Measurements from ENCODE around the gene PROZ. TPM values are rescaled to one million over a fixed set of nuclear protein-coding genes. Genes with fewer than 3 reads are reported as not detected.

The PROZ gene
- total RNA-seq, 1 experiment from 2014 or later, result not detected

DNA sequence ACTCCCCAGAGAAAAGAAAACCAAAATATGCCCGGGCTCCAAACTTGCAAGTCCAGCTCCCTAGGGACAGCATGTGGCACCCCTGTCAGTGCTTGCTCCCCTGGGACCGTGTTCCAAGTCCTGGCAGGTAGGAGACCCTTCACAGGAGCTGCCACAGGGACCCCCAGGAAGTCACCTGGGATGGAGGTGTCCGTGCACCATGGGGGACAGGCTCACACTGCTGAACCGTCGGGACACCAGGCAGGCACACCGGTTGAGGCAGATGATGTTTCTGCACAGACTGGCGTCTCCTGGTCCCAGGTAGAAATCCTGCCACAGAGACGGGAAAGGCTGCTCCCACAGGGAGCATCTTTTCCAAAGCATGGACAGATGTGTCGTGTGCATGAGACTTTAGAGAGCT, 11.7 kb upstream of the PROZ start:
- DNase-seq, result peak; percentile 18
- peaks cover 13% of the 10 kb centered on the region for H3K27me3 Mint-ChIP-seq (ENCODE audit: low read depth)
- H3K36me3 Mint-ChIP-seq (ENCODE audit: insufficient read depth in 1 of 3, low read depth in 3 of 3), result no peaks in the 10 kb centered on the region; a peak in 2 of 7 replicates
- Histone ChIP-seq H2BK15ac (ENCODE audit: low read depth, low read length) (no peak overlapping the region), H4K91ac (ENCODE audit: insufficient read length, low read depth, low read length) (no peak overlapping the region), H2BK12ac (ENCODE audit: insufficient read length, low read depth, low read length) (no peak overlapping the region), H3K27ac (ENCODE audit: insufficient read length, low read depth, low read length) (no peak overlapping the region), H3K27me3 (ENCODE audit: insufficient read depth, low read length) (no peaks in the 10 kb centered on the region; the same call in 1 of the 2 replicates), H2AFZ (ENCODE audit: low read length) (no peak overlapping the region), H4K8ac (replicated peaks; ENCODE audit: insufficient read length, low read depth, low read length) (no peak overlapping the region), H3K79me2 (ENCODE audit: insufficient read depth, low read length) (no peaks in the 10 kb centered on the region), H3K4ac (ENCODE audit: low read depth, low read length) (no peak overlapping the region), H2BK120ac (ENCODE audit: low read depth, low read length, poor library complexity, severe bottlenecking) (no peak overlapping the region), H3K9ac (ENCODE audit: extremely low read depth, insufficient read length, low read length) (no peak overlapping the region), H3K23ac (ENCODE audit: insufficient read length, low read depth, low read length) (no peak overlapping the region), H3K18ac (ENCODE audit: insufficient read length, low read depth, low read length) (no peak overlapping the region), H3K56ac (ENCODE audit: insufficient read length, low read depth, low read length) (no peak overlapping the region), H2BK20ac (ENCODE audit: low read depth, low read length, poor library complexity, severe bottlenecking) (no peak overlapping the region), H3K23me2 (ENCODE audit: insufficient read length, low read depth, low read length, poor library complexity, severe bottlenecking) (no peaks in the 10 kb centered on the region), H3K9me3 (ENCODE audit: control insufficient read depth, low read depth, low read length) (no peaks in the 10 kb centered on the region), H3K4me1 (ENCODE audit: insufficient read depth, low read length) (no peaks in the 10 kb centered on the region), H3K4me2 (ENCODE audit: insufficient read depth, insufficient read length, low read length) (no peak overlapping the region), H3T11ph (ENCODE audit: low read length) (no peak overlapping the region), H2AK5ac (ENCODE audit: insufficient read length, low read length) (no peak overlapping the region), H3K79me1 (ENCODE audit: insufficient read depth, low read depth, low read length, poor library complexity, severe bottlenecking) (no peaks in the 10 kb centered on the region), H4K5ac (ENCODE audit: insufficient read length, low read depth, low read length) (no peak overlapping the region), H4K20me1 (ENCODE audit: control insufficient read depth, insufficient read depth, insufficient read length) (no peaks in the 10 kb centered on the region), H2BK5ac (ENCODE audit: insufficient read length, low read length) (no peak overlapping the region), H3K14ac (ENCODE audit: insufficient read depth, low read length) (no peak overlapping the region; the same call in 1 of the 2 replicates)
- no CpG with 5 or more reads among the region's 9 CpGs for WGBS (ENCODE audit: extremely low coverage, insufficient read length, low lambda C conversion rate)
- H3K9me3 Mint-ChIP-seq, result no peaks in the 10 kb centered on the region; a peak in 1 of 5 replicates
- no peak overlapping the region for H3K4me3 Mint-ChIP-seq
- TF ChIP-seq, protein P1, sequence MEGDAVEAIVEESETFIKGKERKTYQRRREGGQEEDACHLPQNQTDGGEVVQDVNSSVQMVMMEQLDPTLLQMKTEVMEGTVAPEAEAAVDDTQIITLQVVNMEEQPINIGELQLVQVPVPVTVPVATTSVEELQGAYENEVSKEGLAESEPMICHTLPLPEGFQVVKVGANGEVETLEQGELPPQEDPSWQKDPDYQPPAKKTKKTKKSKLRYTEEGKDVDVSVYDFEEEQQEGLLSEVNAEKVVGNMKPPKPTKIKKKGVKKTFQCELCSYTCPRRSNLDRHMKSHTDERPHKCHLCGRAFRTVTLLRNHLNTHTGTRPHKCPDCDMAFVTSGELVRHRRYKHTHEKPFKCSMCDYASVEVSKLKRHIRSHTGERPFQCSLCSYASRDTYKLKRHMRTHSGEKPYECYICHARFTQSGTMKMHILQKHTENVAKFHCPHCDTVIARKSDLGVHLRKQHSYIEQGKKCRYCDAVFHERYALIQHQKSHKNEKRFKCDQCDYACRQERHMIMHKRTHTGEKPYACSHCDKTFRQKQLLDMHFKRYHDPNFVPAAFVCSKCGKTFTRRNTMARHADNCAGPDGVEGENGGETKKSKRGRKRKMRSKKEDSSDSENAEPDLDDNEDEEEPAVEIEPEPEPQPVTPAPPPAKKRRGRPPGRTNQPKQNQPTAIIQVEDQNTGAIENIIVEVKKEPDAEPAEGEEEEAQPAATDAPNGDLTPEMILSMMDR (conservative IDR thresholded peaks at IDR 0.05), result no peak
- peaks cover 2 to 16% of the 10 kb centered on the region in 2 experiments; a peak in 2 of 4 replicates for H3K4me1 Mint-ChIP-seq
- H3K27ac Mint-ChIP-seq, result no peak overlapping the region; a peak in 1 of 7 replicates

All from H9 (cell line).